GM21515 (cell line): ENCODE results near the gene SCN11A.

Experiments used
- ATAC-seq: cut with Tn5 transposase; IDR thresholded peaks from one replicate; pipeline ENCODE4 v1.9.1; 2021; ENCODE audit not compliant: unreplicated experiment

SCN11A gene

GRCh38 chr3:39011191-39011736 lies 40.5 kb downstream of the SCN11A start:
- ATAC-seq, result no peak

- ATAC-seq, result no peak
Measured at GRCh38 chr3:39005295-39005694, 46.4 kb downstream of the SCN11A start.
